IMR-90 (cell line): ENCODE measurements around the gene NIBAN1. TPM values are rescaled to one million over a fixed set of nuclear protein-coding genes. Genes with fewer than 3 reads are reported as not detected.

Experiments
- ATAC-seq: fragments of 200-7000 bp; cut with Tn5 transposase; 2 replicates; pipeline ENCODE4 v1.9.1; 2020; ENCODE audit warnings: low read depth, mild to moderate bottlenecking, moderate library complexity
- BruUV-seq: library from RNA; stranded (reverse); fragments of 400-500 nt; replicated peaks from 2 replicates; lab custom pipeline; 2021; lab: Mats Ljungman, UMichigan
- CTCF ChIA-PET: fragments of 300-600 bp; formaldehyde crosslinking; extraction: SDS; loops from one replicate; lab custom pipeline; 2021; ENCODE audit warnings: antibody characterized with exemption; lab: Yijun Ruan, JAX
- POLR2A ChIA-PET: fragments of 300-600 bp; sonication (Branson Sonifier 250); formaldehyde crosslinking; loops from one replicate; lab custom pipeline; 2022; ENCODE audit warnings: antibody characterized with exemption; ENCODE audit not compliant: unreplicated experiment; lab: Charles Lee
- DNase-seq: peaks from one replicate; pipeline ENCODE4 v3.0.0; 2013
- H2AFZ ChIP-seq: replicated peaks from 2 replicates; pipeline ENCODE3; 2013; ENCODE audit warnings: low read length, mild to moderate bottlenecking; ENCODE audit not compliant: poor library complexity
- H2AK5ac ChIP-seq: 2 replicates; pipeline ENCODE4 v1.6.1; 2013; ENCODE audit warnings: low read depth, low read length, inconsistent platforms
- H2AK9ac ChIP-seq: replicated peaks from 2 replicates; pipeline ENCODE3; 2013; ENCODE audit warnings: mild to moderate bottlenecking, low read depth, low read length, moderate library complexity; ENCODE audit not compliant: poor library complexity
- H2BK120ac ChIP-seq: 2 replicates; pipeline ENCODE4 v1.6.1; 2013; ENCODE audit warnings: low read depth, low read length, inconsistent platforms
- H2BK15ac ChIP-seq: 3 replicates; pipeline ENCODE4 v1.6.1; 2013; ENCODE audit warnings: low read depth, low read length, inconsistent platforms
- H2BK20ac ChIP-seq: 2 replicates; pipeline ENCODE4 v1.6.1; 2013; ENCODE audit warnings: low read depth, mild to moderate bottlenecking, inconsistent platforms, low read length, moderate library complexity
- H2BK5ac ChIP-seq: 2 replicates; pipeline ENCODE4 v1.6.1; 2013; ENCODE audit warnings: mild to moderate bottlenecking, low read depth, low read length, inconsistent platforms; ENCODE audit not compliant: poor library complexity, severe bottlenecking
- H3K14ac ChIP-seq: replicated peaks from 2 replicates; pipeline ENCODE4 v1.6.1; 2013; ENCODE audit warnings: low read depth, low read length, inconsistent platforms
- H3K18ac ChIP-seq: 2 replicates; pipeline ENCODE4 v1.6.1; 2013; ENCODE audit warnings: low read depth, low read length, control low read depth
- H3K23ac ChIP-seq: 2 replicates; pipeline ENCODE4 v1.6.1; 2013; ENCODE audit warnings: low read depth, low read length, inconsistent platforms
- H3K27ac ChIP-seq: 2 replicates; pipeline ENCODE4 v1.5.1; 2013; ENCODE audit warnings: mild to moderate bottlenecking, control low read depth, low read length; ENCODE audit not compliant: insufficient read depth
- H3K27me3 ChIP-seq: 2 replicates; pipeline ENCODE4 v1.6.1; 2013; ENCODE audit warnings: low read length; ENCODE audit not compliant: control insufficient read depth, insufficient read depth
- H3K36me3 ChIP-seq: 2 replicates; pipeline ENCODE4 v1.6.1; 2013; ENCODE audit warnings: low read length, mixed read lengths; ENCODE audit not compliant: control insufficient read depth, insufficient read depth
- H3K4ac ChIP-seq: 2 replicates; pipeline ENCODE4 v1.6.1; 2013; ENCODE audit warnings: low read depth, low read length, inconsistent platforms
- H3K4me1 ChIP-seq: 2 replicates; pipeline ENCODE4 v1.6.1; 2013; ENCODE audit warnings: low read length, mixed read lengths; ENCODE audit not compliant: control insufficient read depth, insufficient read depth
- H3K4me2 ChIP-seq: 2 replicates; pipeline ENCODE4 v1.6.1; 2013; ENCODE audit warnings: low read depth, mild to moderate bottlenecking, control low read depth, low read length, moderate library complexity
- H3K4me3 ChIP-seq: 2 replicates; pipeline ENCODE4 v1.5.1; 2013; ENCODE audit warnings: low read depth, mild to moderate bottlenecking, control low read depth, low read length, moderate library complexity; ENCODE audit not compliant: insufficient read depth
- H3K56ac ChIP-seq: 2 replicates; pipeline ENCODE4 v1.6.1; 2013; ENCODE audit warnings: low read length, inconsistent platforms; ENCODE audit not compliant: insufficient read depth; ENCODE audit errors: extremely low read depth
- H3K79me1 ChIP-seq, 2 experiments: 2 replicates each; pipeline ENCODE4 v1.6.1; 2013; ENCODE audit warnings: low read length in 2 of 2, inconsistent platforms in 1 of 2, low read depth in 1 of 2
- H3K9ac ChIP-seq: 2 replicates; pipeline ENCODE4 v1.6.1; 2013; ENCODE audit warnings: low read depth, low read length, control low read depth
- H3K9me1 ChIP-seq: 2 replicates; pipeline ENCODE4 v1.6.1; 2013; ENCODE audit warnings: low read length, inconsistent platforms; ENCODE audit not compliant: insufficient read depth
- H3K9me3 ChIP-seq: 2 replicates; pipeline ENCODE4 v1.6.1; 2013; ENCODE audit warnings: low read length; ENCODE audit not compliant: control insufficient read depth, insufficient read depth
- H4K20me1 ChIP-seq: 2 replicates; pipeline ENCODE4 v1.6.1; 2013; ENCODE audit warnings: low read length, inconsistent platforms; ENCODE audit not compliant: insufficient read depth
- H4K5ac ChIP-seq: 2 replicates; pipeline ENCODE4 v1.6.1; 2013; ENCODE audit warnings: mild to moderate bottlenecking, low read depth, low read length, control low read depth
- H4K8ac ChIP-seq, 2 experiments: 2 replicates each; pipeline ENCODE4 v1.6.1; 2013; ENCODE audit warnings: low read depth in 2 of 2, low read length in 2 of 2, control low read depth in 1 of 2, inconsistent platforms in 1 of 2
- H4K91ac ChIP-seq: 2 replicates; pipeline ENCODE4 v1.6.1; 2013; ENCODE audit warnings: low read depth, low read length, inconsistent platforms; ENCODE audit not compliant: insufficient read depth
- NFE2L2 ChIP-seq: fragments of 150-350 bp; IDR thresholded peaks from 2 replicates; pipeline ENCODE4 v1.6.1; 2016; ENCODE audit warnings: low read depth, mild to moderate bottlenecking, low read length
- USF2 ChIP-seq: fragments of 150-350 bp; IDR thresholded peaks from 2 replicates; pipeline ENCODE4 v1.6.1; 2017; ENCODE audit warnings: mild to moderate bottlenecking, antibody characterized with exemption, low read length, low read depth
- WGBS, 2 experiments: methylation state at CpG; one replicate each; pipeline versions ENCODE4 v1.1.5 to v1.1.7; 2013; ENCODE audit warnings: missing lambda C conversion rate in 2 of 2; ENCODE audit not compliant: insufficient read length in 1 of 2; ENCODE audit errors: extremely low coverage in 2 of 2; 5-methylcytosine and 5-hydroxymethylcytosine counted together
- dilution Hi-C: fragments of 300-500 bp; cut with HindIII; formaldehyde crosslinking; loops from one replicate; pipeline ENCODE4 v1.14.3; 2018; ENCODE audit warnings: low sequenced_read_pairs; ENCODE audit not compliant: unreplicated experiment
- in situ Hi-C: fragments of 300-500 bp; cut with MboI; formaldehyde crosslinking; loops from 3 replicates; pipeline ENCODE4 v1.14.3; 2019; ENCODE audit warnings: low sequenced_read_pairs, inconsistent platforms, mixed read lengths
- intact Hi-C: fragments of 100-400 bp; cut with micrococcal nuclease; formaldehyde crosslinking; loops from 2 replicates; pipeline ENCODE4 v1.10.0; 2022
- polyA plus RNA-seq, 3 experiments: library from polyadenylated mRNA; depleted of rRNA; stranded (reverse); fragments of >200 nt; gene quantifications; 2 replicates each; pipeline ENCODE4 v1.2.3, GENCODE V29; 2012; ENCODE audit warnings: low replicate concordance in 1 of 3
- total RNA-seq: library from RNA; depleted of rRNA; stranded (reverse); fragments of >200 nt; gene quantifications from 2 replicates; pipeline ENCODE4 v1.2.3, GENCODE V29; 2012

NIBAN1 gene
- total and polyA plus RNA-seq, 2 of the 4 experiments (the other 2 are of a cell fraction) = 4.0 to 10.0 TPM

DNA sequence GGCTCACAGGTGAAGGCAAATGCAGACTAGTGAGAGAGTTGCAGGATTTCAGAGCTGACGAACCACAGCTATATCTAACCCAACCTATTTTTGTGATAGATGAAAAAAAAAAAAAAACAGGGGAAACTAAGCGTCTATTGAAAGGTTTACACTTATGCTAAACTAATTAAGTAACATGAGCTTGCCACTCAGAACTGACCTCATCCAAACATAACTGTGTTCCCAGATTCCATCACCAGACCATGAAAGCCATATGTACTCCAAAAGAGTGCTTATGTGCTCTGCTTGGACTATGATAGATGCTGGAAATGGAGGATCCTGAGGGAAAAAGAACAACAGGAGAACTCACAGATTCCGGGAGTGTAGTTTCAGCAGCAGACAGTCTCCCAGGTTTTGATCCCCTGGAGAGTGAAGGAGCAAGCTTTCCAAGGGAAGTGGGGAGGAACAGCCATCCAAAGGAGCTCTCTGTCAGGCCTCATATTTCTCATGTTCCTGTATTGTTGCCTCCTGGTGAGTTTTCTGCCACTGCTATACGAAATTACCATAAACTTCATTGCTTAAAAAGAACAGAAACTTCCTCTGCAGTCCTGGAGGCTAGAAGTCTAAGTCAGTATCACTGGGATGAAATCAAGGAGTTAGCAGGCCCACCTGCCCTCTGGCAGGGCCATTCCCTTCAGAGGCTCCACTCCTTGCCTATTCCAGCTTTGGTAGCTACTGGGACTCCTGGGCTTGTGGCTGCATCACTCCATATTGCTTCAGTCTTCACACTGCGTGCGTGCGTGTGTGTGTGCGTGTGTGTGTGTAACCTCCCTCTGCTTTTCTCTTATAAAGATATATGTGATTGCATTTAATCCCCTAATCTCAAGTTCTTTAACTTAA, 38.1 kb downstream of the NIBAN1 start:
- no peaks in the 10 kb centered on the region; the same call in 1 of the 2 replicates for H4K20me1 ChIP-seq
- peaks cover 6 to 25% of the 10 kb centered on the region in 2 experiments for H3K79me1 ChIP-seq
- dilution Hi-C loops = no loop called here
- WGBS, 2 experiments = no CpG with 5 or more reads among the region's 8 CpGs
- H3K9ac ChIP-seq = no peak overlapping the region
- H3K14ac ChIP-seq = 0 out of 2 replicates have a peak overlapping the region, but pooled peaks have one; percentile 45
- H3K9me1 ChIP-seq = no peaks in the 10 kb centered on the region; the same call in 1 of the 2 replicates
- H4K5ac ChIP-seq = no peak overlapping the region
- BruUV-seq = no TSS peak
- no peak overlapping the region for H3K4me3 ChIP-seq
- ChIA-PET CTCF (no interaction called here), POLR2A (no interaction called here)
- no peak overlapping the region for H3K56ac ChIP-seq
- H3K9me3 ChIP-seq = no peaks in the 10 kb centered on the region
- no peak overlapping the region for H4K91ac ChIP-seq
- H3K4me2 ChIP-seq = no peak overlapping the region
- no peak overlapping the region for H2AK9ac ChIP-seq
- TF ChIP-seq NFE2L2 (no peak), USF2 (no peak)
- no peak overlapping the region for H3K4ac ChIP-seq
- intact Hi-C loops = no loop called here
- H4K8ac ChIP-seq = no peak overlapping the region
- no peak overlapping the region for H2BK120ac ChIP-seq
- no peak overlapping the region for H3K23ac ChIP-seq
- H2BK20ac ChIP-seq = no peak overlapping the region
- peaks cover 5% of the 10 kb centered on the region for H3K4me1 ChIP-seq
- DNase-seq (no peak), ATAC-seq (no peak)
- H2BK5ac ChIP-seq = no peak overlapping the region
- H3K36me3 ChIP-seq = no peaks in the 10 kb centered on the region
- H2AK5ac ChIP-seq = no peak overlapping the region
- no peak overlapping the region for H3K27ac ChIP-seq
- H2AFZ ChIP-seq = no peak overlapping the region
- in situ Hi-C loops = no loop called here
- H2BK15ac ChIP-seq = no peak overlapping the region
- no peak overlapping the region for H3K18ac ChIP-seq
- no peaks in the 10 kb centered on the region for H3K27me3 ChIP-seq
